CD4-positive, alpha-beta T cell (primary cell): ENCODE data around the gene CEP170B. TPM values are rescaled to one million over a fixed set of nuclear protein-coding genes. Genes with fewer than 3 reads are reported as not detected.
"Not testable (repeated sequence)": the region's sequence is repeated elsewhere in the genome, so short reads cannot be mapped to it uniquely, and the experiment has no call there.

ENCODE experiments used
- ATAC-seq: fragments of 200-7000 bp; cut with Tn5 transposase; one replicate; pipeline ENCODE4 v1.10.0; 2022; ENCODE audit warnings: mild to moderate bottlenecking; ENCODE audit not compliant: poor library complexity
- CTCF ChIA-PET: fragments of 350-600 bp; sonication (Branson Sonifier 250); formaldehyde crosslinking; loops from one replicate; lab custom pipeline; 2021; ENCODE audit warnings: antibody characterized with exemption, inconsistent platforms; lab: Charles Lee
- POLR2A ChIA-PET: fragments of 350-600 bp; sonication (Branson Sonifier 250); formaldehyde crosslinking; loops from one replicate; lab custom pipeline; 2021; ENCODE audit warnings: antibody characterized with exemption, inconsistent platforms; lab: Charles Lee
- DNase-seq, 14 experiments: peaks; one replicate each; pipeline ENCODE4 v3.0.0-alpha.2; 2013 to 2020; ENCODE audit warnings: mixed read lengths in 2 of 14
- H3K27ac ChIP-seq, 2 donors: one replicate each; pipeline versions ENCODE4 v1.5.1 to v1.7.0; 2013; ENCODE audit warnings: low read length in 2 of 2, low read depth in 1 of 2, mild to moderate bottlenecking in 1 of 2
- H3K27me3 ChIP-seq, 2 experiments: 1 replicate in 1 of 2; 2 replicates in 1 of 2; pipeline versions ENCODE4 v1.6.1 to v1.7.0; 2013; ENCODE audit warnings: low read length in 2 of 2, control low read depth in 1 of 2, mild to moderate bottlenecking in 1 of 2, moderate library complexity in 1 of 2; ENCODE audit not compliant: insufficient read depth in 2 of 2, control insufficient read depth in 1 of 2
- H3K36me3 ChIP-seq: one replicate; pipeline ENCODE4 v1.6.1; 2013; ENCODE audit warnings: low read length, control low read depth; ENCODE audit not compliant: insufficient read depth
- H3K4me1 ChIP-seq: one replicate; pipeline ENCODE4 v1.6.1; 2013; ENCODE audit warnings: low read length, control low read depth; ENCODE audit not compliant: insufficient read depth
- H3K4me3 ChIP-seq: one replicate; pipeline ENCODE4 v1.5.1; 2013; ENCODE audit warnings: mild to moderate bottlenecking, low read length, moderate library complexity
- H3K9me3 ChIP-seq, 2 experiments: 1 replicate in 1 of 2; 2 replicates in 1 of 2; pipeline versions ENCODE4 v1.6.1 to v1.7.0; 2013; ENCODE audit warnings: low read length in 2 of 2, mild to moderate bottlenecking in 2 of 2, control low read depth in 1 of 2, moderate library complexity in 1 of 2; ENCODE audit not compliant: control insufficient read depth in 1 of 2, insufficient read depth in 1 of 2
- H3K27ac Mint-ChIP-seq: one replicate; pipeline ENCODE4 v1.8.0; 2020; ENCODE audit warnings: mixed read lengths
- H3K27me3 Mint-ChIP-seq: one replicate; pipeline ENCODE4 v1.8.0; 2021; ENCODE audit warnings: mixed read lengths
- H3K36me3 Mint-ChIP-seq: one replicate; pipeline ENCODE4 v1.8.0; 2021; ENCODE audit warnings: low read depth, mixed read lengths
- H3K4me1 Mint-ChIP-seq: one replicate; pipeline ENCODE4 v1.8.0; 2021; ENCODE audit warnings: low read depth, mixed read lengths
- H3K4me3 Mint-ChIP-seq: one replicate; pipeline ENCODE4 v1.8.0; 2020; ENCODE audit warnings: mild to moderate bottlenecking, mixed read lengths
- H3K9me3 Mint-ChIP-seq: one replicate; pipeline ENCODE4 v1.8.0; 2020; ENCODE audit warnings: mixed read lengths
- CTCF ChIP-seq: fragments of 200-600 bp; IDR thresholded peaks from one replicate; pipeline ENCODE4 v1.8.0; 2022; ENCODE audit warnings: antibody characterized with exemption, mild to moderate bottlenecking
- intact Hi-C, 2 experiments: fragments of 100-400 bp; cut with DNase I in 1 of 2; cut with micrococcal nuclease in 1 of 2; formaldehyde crosslinking; loops; one replicate each; pipeline versions ENCODE4 v1.15.1 to v1.9.0; 2023 to 2025; cut with DNase I, micrococcal nuclease
- total RNA-seq, 174 experiments: library from RNA in 2 of 174; stranded (reverse) in 2 of 174; gene quantifications; one replicate each; pipeline ENCODE4 v1.2.3 and lab custom pipeline; 2021 to 2026

The CEP170B gene
- total RNA-seq, 2 experiments from 2014 or later = 4.4 to 4.7 TPM

- POLR2A ChIA-PET = interaction anchor here (0.6 to 2.8 kb wide), 6 partner anchors 26 to 348 kb away, joined by 3 to 24 read pairs (median 9); partner anchors contain the start of genes SIVA1 and ZBTB42
- intact Hi-C loops = loop anchor here (1.0 to 5.0 kb wide), 6 partner anchors 27 to 75 kb away; partner anchors contain the start of genes SIVA1 (in 2 of the 2) and AKT1 (in 1 of the 2)
- peak overlapping the region; percentile 82 for H3K4me3 Mint-ChIP-seq
- no peaks in the 10 kb centered on the region for H3K36me3 ChIP-seq
- TF ChIP-seq CTCF = no peak
- DNase-seq (peak in 1 of 14 experiments; percentile 5), ATAC-seq (no peak)
- H3K4me1 ChIP-seq = peaks cover 23% of the 10 kb centered on the region
- H3K27ac Mint-ChIP-seq = no peak overlapping the region
- no peaks in the 10 kb centered on the region for H3K36me3 Mint-ChIP-seq
- H3K4me1 Mint-ChIP-seq = peaks cover 29% of the 10 kb centered on the region
- no peaks in the 10 kb centered on the region for H3K27me3 ChIP-seq
- H3K4me3 ChIP-seq = peak overlapping the region; percentile 57
- H3K27me3 Mint-ChIP-seq = peaks cover 10% of the 10 kb centered on the region
- H3K9me3 ChIP-seq = no peaks in the 10 kb centered on the region
- H3K9me3 Mint-ChIP-seq = no peaks in the 10 kb centered on the region
- CTCF ChIA-PET = interaction anchor here (1.4 to 4.5 kb wide), 5 partner anchors 26 to 74 kb away, joined by 4 to 49 read pairs (median 12); partner anchors contain the start of genes SIVA1 and ZBTB42
- no peak overlapping the region for H3K27ac ChIP-seq
Observed at GRCh38 chr14:104826861-104827176, 38.2 kb upstream of the CEP170B start.

- TF ChIP-seq CTCF = peak; percentile 48
- no peaks in the 10 kb centered on the region for H3K36me3 Mint-ChIP-seq
- ATAC-seq (peak; percentile 67), DNase-seq (peak; percentile 16 to 81 (median 45))
- Histone ChIP-seq H3K36me3 (no peaks in the 10 kb centered on the region), H3K4me1 (peaks cover 23% of the 10 kb centered on the region), H3K27me3 (no peaks in the 10 kb centered on the region), H3K27ac (no peak overlapping the region), H3K9me3 (no peaks in the 10 kb centered on the region), H3K4me3 (peak overlapping the region; percentile 57)
- POLR2A ChIA-PET = interaction anchor here (0.6 to 2.8 kb wide), 6 partner anchors 26 to 347 kb away, joined by 3 to 24 read pairs (median 9); partner anchors contain the start of genes SIVA1 and ZBTB42
- CTCF ChIA-PET = interaction anchor here (1.4 to 4.5 kb wide), 5 partner anchors 27 to 75 kb away, joined by 4 to 49 read pairs (median 12); partner anchors contain the start of genes SIVA1 and ZBTB42
- H3K27me3 Mint-ChIP-seq = peaks cover 10% of the 10 kb centered on the region
- H3K4me1 Mint-ChIP-seq = peaks cover 29% of the 10 kb centered on the region
- H3K4me3 Mint-ChIP-seq = peak overlapping the region; percentile 82
- H3K9me3 Mint-ChIP-seq = no peaks in the 10 kb centered on the region
- H3K27ac Mint-ChIP-seq = no peak overlapping the region
- intact Hi-C loops = loop anchor here (2.0 to 5.0 kb wide), 2 partner anchors 39 to 75 kb away; partner anchors contain the start of gene SIVA1 (in 1 of the 2)
Observed at GRCh38 chr14:104827177-104828055, 37.7 kb upstream of the CEP170B start.

DNA sequence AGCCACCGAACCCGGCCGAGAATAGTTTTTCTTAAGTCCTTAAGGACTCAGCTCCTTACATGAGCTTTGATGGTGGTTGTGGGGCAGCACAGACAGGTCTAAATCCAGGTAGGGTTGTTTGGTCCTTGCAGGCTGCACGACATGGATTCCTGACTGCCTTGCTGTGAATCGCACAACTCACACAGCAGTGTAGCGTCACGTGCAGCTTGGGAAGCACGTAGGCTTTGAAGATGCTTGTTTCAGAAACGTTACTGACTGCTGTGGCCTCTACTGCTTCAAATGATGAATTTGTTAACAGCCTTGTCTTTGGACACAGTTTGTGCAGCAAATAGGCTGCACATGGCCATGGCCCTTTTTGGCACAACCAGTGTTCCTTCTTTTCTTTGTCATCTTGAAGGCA lies 34.3 kb upstream of the CEP170B start:
- TF ChIP-seq CTCF = no peak
- intact Hi-C loops = no loop called here
- no peak for ATAC-seq
- H3K4me1 Mint-ChIP-seq = peaks cover 16% of the 10 kb centered on the region
- H3K9me3 ChIP-seq = no peaks in the 10 kb centered on the region
- no peak overlapping the region for H3K4me3 Mint-ChIP-seq
- no peak overlapping the region for H3K27ac ChIP-seq
- DNase-seq = no peak
- H3K9me3 Mint-ChIP-seq = no peaks in the 10 kb centered on the region
- H3K36me3 ChIP-seq = no peaks in the 10 kb centered on the region
- no peaks in the 10 kb centered on the region for H3K27me3 ChIP-seq
- H3K27me3 Mint-ChIP-seq = peaks cover 5% of the 10 kb centered on the region
- CTCF ChIA-PET = interaction anchor here (1.4 kb wide), 1 partner anchor 62 kb away, joined by 3 read pairs; no protein-coding TSS in a partner anchor
- no peak overlapping the region for H3K27ac Mint-ChIP-seq
- H3K4me3 ChIP-seq = no peak overlapping the region
- POLR2A ChIA-PET = no interaction called here
- no peaks in the 10 kb centered on the region for H3K36me3 Mint-ChIP-seq
- H3K4me1 ChIP-seq = peaks cover 20% of the 10 kb centered on the region

DNA sequence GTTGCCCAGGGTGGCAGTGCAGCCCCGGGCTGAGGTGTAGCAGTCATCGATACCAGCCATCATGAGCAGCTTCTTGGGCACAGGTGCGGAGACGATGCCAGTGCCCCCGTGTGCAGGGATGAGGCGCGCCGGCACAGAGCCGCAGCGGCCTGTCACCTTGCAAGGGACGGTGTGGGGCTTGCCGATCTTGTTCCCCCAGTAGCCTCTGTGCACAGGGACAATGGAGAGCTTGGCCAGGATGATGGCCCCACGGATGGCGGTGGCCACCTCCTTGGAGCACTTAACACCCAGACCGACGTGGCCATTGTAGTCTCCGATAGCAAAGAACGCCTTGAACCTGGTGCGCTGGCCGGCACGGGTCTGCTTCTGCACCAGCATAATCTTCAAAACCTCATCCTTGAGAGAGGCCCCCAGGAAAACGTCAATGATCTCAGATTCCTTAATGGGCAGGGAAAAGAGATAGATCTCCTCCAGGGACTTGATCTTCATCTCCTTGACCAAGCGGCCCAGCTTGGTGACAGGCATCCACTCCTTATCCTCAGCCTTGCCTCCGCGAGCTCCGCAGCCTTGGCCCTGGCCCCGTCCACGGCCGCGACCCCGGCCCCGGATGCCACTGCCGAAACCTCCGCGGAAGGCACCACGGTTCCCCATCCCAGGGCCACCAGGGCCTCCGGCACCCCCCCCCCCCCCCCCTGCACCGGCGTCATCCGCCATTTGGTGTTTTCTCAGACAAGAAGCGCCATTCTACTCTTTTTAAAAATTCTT lies 28.7 kb upstream of the CEP170B start:
- H3K4me3 Mint-ChIP-seq, CTCF ChIA-PET, H3K4me1 Mint-ChIP-seq, H3K4me3 ChIP-seq, DNase-seq, H3K36me3 Mint-ChIP-seq, POLR2A ChIA-PET, H3K9me3 ChIP-seq, H3K27ac Mint-ChIP-seq, H3K9me3 Mint-ChIP-seq, H3K36me3 ChIP-seq, H3K4me1 ChIP-seq, ATAC-seq, intact Hi-C loops, H3K27me3 ChIP-seq, H3K27ac ChIP-seq: not testable (repeated sequence)
- peaks cover 10% of the 10 kb centered on the region for H3K27me3 Mint-ChIP-seq
